AG20443 (cell line): Measurements from ENCODE around the gene ANP32A.
"Not testable (repeated sequence)": the region's sequence is repeated elsewhere in the genome, so short reads cannot be mapped to it uniquely, and the experiment has no call there.

Experiments
- DNase-seq: peaks from one replicate; pipeline ENCODE4 v3.0.0; 2012; ENCODE audit warnings: low spot score, mixed read lengths

ANP32A gene

GRCh38 chr15:68820295-68821189 is at the start of gene ANP32A:
Gene ANP32A, minus strand, starts transcription at chr15:68820895. Its CDS starts 144 bp downstream, at chr15:68820751.
- peak; percentile 100 for DNase-seq

GRCh38 chr15:68868296-68868695 is 47.6 kb upstream of the ANP32A start:
- DNase-seq: no peak

GRCh38 chr15:68862415-68862814 is 41.7 kb upstream of the ANP32A start:
- no peak for DNase-seq

GRCh38 chr15:68858666-68859065 is 38.0 kb upstream of the ANP32A start:
- DNase-seq: not testable (repeated sequence)

- DNase-seq: not testable (repeated sequence)
Observed at GRCh38 chr15:68857443-68857842, 36.7 kb upstream of the ANP32A start.

GRCh38 chr15:68852461-68852860 is 31.8 kb upstream of the ANP32A start:
- no peak for DNase-seq

GRCh38 chr15:68851971-68852370 is 31.3 kb upstream of the ANP32A start:
- DNase-seq: no peak

GRCh38 chr15:68849497-68849896 is 28.8 kb upstream of the ANP32A start:
- DNase-seq: no peak

GRCh38 chr15:68846851-68847439 is 26.2 kb upstream of the ANP32A start:
- no peak for DNase-seq

GRCh38 chr15:68844856-68845550 is 24.3 kb upstream of the ANP32A start:
- DNase-seq: no peak

GRCh38 chr15:68843425-68844311 is 23.0 kb upstream of the ANP32A start:
- DNase-seq: peak; percentile 13

- no peak for DNase-seq
Observed at GRCh38 chr15:68842958-68843357, 22.3 kb upstream of the ANP32A start.

GRCh38 chr15:68834346-68834745 is 13.7 kb upstream of the ANP32A start:
- no peak for DNase-seq

- no peak for DNase-seq
Observed at GRCh38 chr15:68833700-68834331, 13.1 kb upstream of the ANP32A start.

- DNase-seq: no peak
Observed at GRCh38 chr15:68830141-68830785, 9.6 kb upstream of the ANP32A start.

- no peak for DNase-seq
Observed at GRCh38 chr15:68829068-68829467, 8.4 kb upstream of the ANP32A start.

GRCh38 chr15:68823561-68823960 is 2.9 kb upstream of the ANP32A start:
- no peak for DNase-seq

GRCh38 chr15:68822818-68823217 is 2.1 kb upstream of the ANP32A start:
- no peak for DNase-seq

GRCh38 chr15:68821841-68822381 is 1.2 kb upstream of the ANP32A start:
- DNase-seq: no peak

GRCh38 chr15:68821190-68821840 is 620 bp upstream of the ANP32A start:
- DNase-seq: no peak
